CD4-positive, alpha-beta T cell (primary cell): Measurements from ENCODE around the gene IL3. TPM values are rescaled to one million over a fixed set of nuclear protein-coding genes. Genes with fewer than 3 reads are reported as not detected.

ENCODE experiments used
- ATAC-seq: fragments of 200-7000 bp; cut with Tn5 transposase; one replicate; pipeline ENCODE4 v1.10.0; 2022; ENCODE audit warnings: mild to moderate bottlenecking; ENCODE audit not compliant: poor library complexity
- CTCF ChIA-PET: fragments of 350-600 bp; sonication (Branson Sonifier 250); formaldehyde crosslinking; loops from one replicate; lab custom pipeline; 2021; ENCODE audit warnings: antibody characterized with exemption, inconsistent platforms; lab: Charles Lee
- POLR2A ChIA-PET: fragments of 350-600 bp; sonication (Branson Sonifier 250); formaldehyde crosslinking; loops from one replicate; lab custom pipeline; 2021; ENCODE audit warnings: antibody characterized with exemption, inconsistent platforms; lab: Charles Lee
- DNase-seq, 14 experiments: peaks; one replicate each; pipeline ENCODE4 v3.0.0-alpha.2; 2013 to 2020; ENCODE audit warnings: mixed read lengths in 2 of 14
- H3K27ac ChIP-seq, 2 donors: one replicate each; pipeline versions ENCODE4 v1.5.1 to v1.7.0; 2013; ENCODE audit warnings: low read length in 2 of 2, low read depth in 1 of 2, mild to moderate bottlenecking in 1 of 2
- H3K27me3 ChIP-seq, 2 experiments: 1 replicate in 1 of 2; 2 replicates in 1 of 2; pipeline versions ENCODE4 v1.6.1 to v1.7.0; 2013; ENCODE audit warnings: low read length in 2 of 2, control low read depth in 1 of 2, mild to moderate bottlenecking in 1 of 2, moderate library complexity in 1 of 2; ENCODE audit not compliant: insufficient read depth in 2 of 2, control insufficient read depth in 1 of 2
- H3K36me3 ChIP-seq: one replicate; pipeline ENCODE4 v1.6.1; 2013; ENCODE audit warnings: low read length, control low read depth; ENCODE audit not compliant: insufficient read depth
- H3K4me1 ChIP-seq: one replicate; pipeline ENCODE4 v1.6.1; 2013; ENCODE audit warnings: low read length, control low read depth; ENCODE audit not compliant: insufficient read depth
- H3K4me3 ChIP-seq: one replicate; pipeline ENCODE4 v1.5.1; 2013; ENCODE audit warnings: mild to moderate bottlenecking, low read length, moderate library complexity
- H3K9me3 ChIP-seq, 2 experiments: 1 replicate in 1 of 2; 2 replicates in 1 of 2; pipeline versions ENCODE4 v1.6.1 to v1.7.0; 2013; ENCODE audit warnings: low read length in 2 of 2, mild to moderate bottlenecking in 2 of 2, control low read depth in 1 of 2, moderate library complexity in 1 of 2; ENCODE audit not compliant: control insufficient read depth in 1 of 2, insufficient read depth in 1 of 2
- H3K27ac Mint-ChIP-seq: one replicate; pipeline ENCODE4 v1.8.0; 2020; ENCODE audit warnings: mixed read lengths
- H3K27me3 Mint-ChIP-seq: one replicate; pipeline ENCODE4 v1.8.0; 2021; ENCODE audit warnings: mixed read lengths
- H3K36me3 Mint-ChIP-seq: one replicate; pipeline ENCODE4 v1.8.0; 2021; ENCODE audit warnings: low read depth, mixed read lengths
- H3K4me1 Mint-ChIP-seq: one replicate; pipeline ENCODE4 v1.8.0; 2021; ENCODE audit warnings: low read depth, mixed read lengths
- H3K4me3 Mint-ChIP-seq: one replicate; pipeline ENCODE4 v1.8.0; 2020; ENCODE audit warnings: mild to moderate bottlenecking, mixed read lengths
- H3K9me3 Mint-ChIP-seq: one replicate; pipeline ENCODE4 v1.8.0; 2020; ENCODE audit warnings: mixed read lengths
- intact Hi-C, 2 experiments: fragments of 100-400 bp; cut with DNase I in 1 of 2; cut with micrococcal nuclease in 1 of 2; formaldehyde crosslinking; loops; one replicate each; pipeline versions ENCODE4 v1.15.1 to v1.9.0; 2023 to 2025; cut with DNase I, micrococcal nuclease
- total RNA-seq, 174 experiments: library from RNA in 2 of 174; stranded (reverse) in 2 of 174; gene quantifications; one replicate each; pipeline ENCODE4 v1.2.3 and lab custom pipeline; 2021 to 2026
- TF ChIP-seq, protein P1 (sequence below): fragments of 200-600 bp; IDR thresholded peaks from one replicate; pipeline ENCODE4 v1.8.0; 2022; ENCODE audit warnings: antibody characterized with exemption, mild to moderate bottlenecking

IL3 gene
- total RNA-seq, 2 experiments from 2014 or later, result not detected

DNA sequence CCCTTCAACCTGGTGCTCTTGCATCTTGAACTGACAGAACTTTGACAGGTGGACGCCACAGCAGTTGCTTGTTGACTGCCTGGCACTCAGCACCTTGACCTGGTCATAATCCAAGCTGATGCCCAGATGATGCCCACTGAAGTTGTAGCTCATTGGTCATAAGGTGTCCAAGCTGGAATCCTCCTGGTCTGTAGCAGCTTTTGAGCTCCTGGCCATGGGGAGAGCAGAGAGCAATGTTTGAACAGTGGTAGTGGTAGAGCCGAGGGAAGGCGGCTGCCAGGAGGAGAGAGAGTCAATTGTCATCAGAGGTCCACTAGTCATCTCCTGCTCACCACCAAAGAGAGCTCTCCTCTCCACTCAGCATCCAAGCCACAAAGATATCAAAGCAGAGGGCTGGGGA, 36.4 kb downstream of the IL3 start:
- CTCF ChIA-PET, result interaction anchor here (2.3 kb wide), 1 partner anchor 33 kb away, joined by 5 read pairs; no protein-coding TSS in a partner anchor
- Mint-ChIP-seq H3K4me1 (peaks cover 41% of the 10 kb centered on the region), H3K4me3 (no peak overlapping the region), H3K36me3 (no peaks in the 10 kb centered on the region), H3K27ac (no peak overlapping the region), H3K27me3 (no peaks in the 10 kb centered on the region), H3K9me3 (no peaks in the 10 kb centered on the region)
- intact Hi-C loops, result no loop called here
- peaks cover 60% of the 10 kb centered on the region for H3K4me1 ChIP-seq
- no peak overlapping the region for H3K4me3 ChIP-seq
- H3K9me3 ChIP-seq, result no peaks in the 10 kb centered on the region
- DNase-seq (no peak), ATAC-seq (no peak)
- POLR2A ChIA-PET, result interaction anchor here (1.2 kb wide), 1 partner anchor 20 kb away, joined by 3 read pairs; no protein-coding TSS in a partner anchor
- no peaks in the 10 kb centered on the region for H3K27me3 ChIP-seq
- no peaks in the 10 kb centered on the region for H3K36me3 ChIP-seq
- TF ChIP-seq, protein P1, sequence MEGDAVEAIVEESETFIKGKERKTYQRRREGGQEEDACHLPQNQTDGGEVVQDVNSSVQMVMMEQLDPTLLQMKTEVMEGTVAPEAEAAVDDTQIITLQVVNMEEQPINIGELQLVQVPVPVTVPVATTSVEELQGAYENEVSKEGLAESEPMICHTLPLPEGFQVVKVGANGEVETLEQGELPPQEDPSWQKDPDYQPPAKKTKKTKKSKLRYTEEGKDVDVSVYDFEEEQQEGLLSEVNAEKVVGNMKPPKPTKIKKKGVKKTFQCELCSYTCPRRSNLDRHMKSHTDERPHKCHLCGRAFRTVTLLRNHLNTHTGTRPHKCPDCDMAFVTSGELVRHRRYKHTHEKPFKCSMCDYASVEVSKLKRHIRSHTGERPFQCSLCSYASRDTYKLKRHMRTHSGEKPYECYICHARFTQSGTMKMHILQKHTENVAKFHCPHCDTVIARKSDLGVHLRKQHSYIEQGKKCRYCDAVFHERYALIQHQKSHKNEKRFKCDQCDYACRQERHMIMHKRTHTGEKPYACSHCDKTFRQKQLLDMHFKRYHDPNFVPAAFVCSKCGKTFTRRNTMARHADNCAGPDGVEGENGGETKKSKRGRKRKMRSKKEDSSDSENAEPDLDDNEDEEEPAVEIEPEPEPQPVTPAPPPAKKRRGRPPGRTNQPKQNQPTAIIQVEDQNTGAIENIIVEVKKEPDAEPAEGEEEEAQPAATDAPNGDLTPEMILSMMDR, result no peak
- H3K27ac ChIP-seq, result no peak overlapping the region

DNA sequence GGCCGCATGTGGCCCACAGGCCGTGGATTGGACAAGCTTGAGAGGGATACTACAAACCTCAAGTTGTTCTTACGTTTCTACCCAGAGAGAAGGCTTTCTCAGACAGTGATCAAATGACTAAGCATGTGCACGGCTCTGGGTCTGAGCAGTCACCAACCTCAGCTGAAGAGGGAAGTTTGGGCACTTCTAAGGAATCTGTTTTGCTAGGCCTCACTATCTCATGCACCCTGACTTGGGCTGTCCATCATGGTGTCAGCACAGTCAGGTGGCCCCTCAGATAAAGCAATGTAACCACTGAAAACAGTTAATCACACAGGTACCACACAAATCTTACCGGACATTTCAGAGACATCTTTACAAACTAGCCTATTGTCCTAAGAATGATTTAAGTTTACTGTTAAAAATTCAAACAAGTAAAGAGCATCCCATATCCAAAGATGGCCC, 37.7 kb downstream of the IL3 start:
- H3K27ac Mint-ChIP-seq, result no peak overlapping the region
- POLR2A ChIA-PET, result no interaction called here

DNA sequence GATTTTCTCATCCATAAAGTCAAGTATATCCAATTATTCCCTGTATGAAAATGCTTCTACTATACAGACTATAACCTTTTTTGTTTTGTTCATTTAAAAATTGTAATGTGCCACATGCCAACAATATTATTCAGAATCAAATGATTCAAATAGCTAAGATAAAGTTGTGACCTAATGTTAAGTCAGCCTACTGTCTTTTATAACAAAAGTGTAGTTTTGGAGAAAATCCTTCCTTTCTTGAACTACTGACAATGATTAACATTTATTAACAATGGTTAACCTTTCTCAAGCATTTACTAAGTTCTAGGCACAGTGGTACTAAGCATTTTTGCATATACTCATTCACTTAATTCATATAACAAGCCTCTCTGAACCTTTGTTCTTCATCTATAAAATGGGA, 38.2 kb downstream of the IL3 start:
- intact Hi-C loops, result no loop called here
- H3K4me1 ChIP-seq, result peaks cover 77% of the 10 kb centered on the region
- Mint-ChIP-seq H3K27me3 (no peaks in the 10 kb centered on the region), H3K27ac (peak overlapping the region; percentile 80), H3K4me1 (peaks cover 58% of the 10 kb centered on the region), H3K36me3 (no peaks in the 10 kb centered on the region), H3K4me3 (no peak overlapping the region), H3K9me3 (no peaks in the 10 kb centered on the region)
- TF ChIP-seq, protein P1, result no peak
- no peak overlapping the region for H3K4me3 ChIP-seq
- DNase-seq (no peak), ATAC-seq (no peak)
- no peaks in the 10 kb centered on the region for H3K9me3 ChIP-seq
- CTCF ChIA-PET, result no interaction called here
- no peaks in the 10 kb centered on the region for H3K27me3 ChIP-seq
- H3K27ac ChIP-seq, result no peak overlapping the region
- POLR2A ChIA-PET, result no interaction called here
- H3K36me3 ChIP-seq, result no peaks in the 10 kb centered on the region

More for the DNA sequence above, 37.7 kb downstream of the IL3 start:
- DNase-seq (no peak), ATAC-seq (no peak)
- Mint-ChIP-seq H3K4me1 (peaks cover 54% of the 10 kb centered on the region), H3K4me3 (no peak overlapping the region), H3K36me3 (no peaks in the 10 kb centered on the region), H3K27me3 (no peaks in the 10 kb centered on the region), H3K9me3 (no peaks in the 10 kb centered on the region)
- Histone ChIP-seq H3K4me3 (no peak overlapping the region), H3K9me3 (no peaks in the 10 kb centered on the region), H3K27me3 (no peaks in the 10 kb centered on the region), H3K27ac (no peak overlapping the region), H3K4me1 (peaks cover 72% of the 10 kb centered on the region), H3K36me3 (no peaks in the 10 kb centered on the region)
- TF ChIP-seq, protein P1, result no peak
- CTCF ChIA-PET, result interaction anchor here (2.3 kb wide), 1 partner anchor 35 kb away, joined by 5 read pairs; no protein-coding TSS in a partner anchor
- intact Hi-C loops, result no loop called here
